Thoracic aorta (tissue), 2 donors: ENCODE measurements around the gene CTNNA3. TPM values are rescaled to one million over a fixed set of nuclear protein-coding genes. Genes with fewer than 3 reads are reported as not detected.

Experiments
- ATAC-seq: fragments of 150-250 bp; one replicate; pipeline ENCODE4 v1.8.0; 2017; ENCODE audit warnings: low read depth; ENCODE audit not compliant: insufficient number of reproducible peaks, low FRiP score
- DNase-seq: peaks from one replicate; pipeline ENCODE4 v3.0.0-alpha.2; 2020; ENCODE audit warnings: low spot score
- H3K27ac ChIP-seq, 2 donors: fragments of 200-600 bp; sonication (generic); 1 replicate in 1 of 2; 2 replicates in 1 of 2; pipeline ENCODE4 v1.5.1; 2016; ENCODE audit warnings: mild to moderate bottlenecking in 2 of 2, moderate library complexity in 2 of 2
- H3K27me3 ChIP-seq: fragments of 200-600 bp; sonication (generic); replicated peaks from 2 replicates; pipeline ENCODE4 v1.6.0; 2016; ENCODE audit warnings: mild to moderate bottlenecking; ENCODE audit not compliant: insufficient read depth
- H3K36me3 ChIP-seq: fragments of 200-600 bp; sonication (generic); one replicate; pipeline ENCODE4 v1.5.1; 2016
- H3K4me1 ChIP-seq, 2 donors: fragments of 200-600 bp; sonication (generic); 1 replicate in 1 of 2; 2 replicates in 1 of 2; pipeline versions ENCODE4 v1.5.1 to v1.6.0; 2016; ENCODE audit warnings: low read depth in 2 of 2, mild to moderate bottlenecking in 1 of 2; ENCODE audit not compliant: control insufficient read depth in 1 of 2
- H3K4me3 ChIP-seq: fragments of 200-600 bp; sonication (generic); 2 replicates; pipeline ENCODE4 v1.5.1; 2016; ENCODE audit warnings: mild to moderate bottlenecking
- H3K9me3 ChIP-seq: fragments of 200-600 bp; sonication (generic); 2 replicates; pipeline ENCODE4 v1.5.1; 2016
- total RNA-seq, 2 donors: library from RNA; depleted of rRNA; stranded (reverse); fragments of >200 nt; gene quantifications; one replicate each; pipeline versions ENCODE4 v1.1.0 to v1.2.3, GENCODE V29; 2016
- TF ChIP-seq, protein P1 (sequence below): fragments of 200-600 bp; sonication (generic); IDR thresholded peaks from one replicate; pipeline ENCODE4 v1.5.1; 2019; ENCODE audit warnings: antibody characterized with exemption

CTNNA3 gene
- total RNA-seq, 2 donors from 2014 or later, result 0.95 to 1.2 TPM

DNA sequence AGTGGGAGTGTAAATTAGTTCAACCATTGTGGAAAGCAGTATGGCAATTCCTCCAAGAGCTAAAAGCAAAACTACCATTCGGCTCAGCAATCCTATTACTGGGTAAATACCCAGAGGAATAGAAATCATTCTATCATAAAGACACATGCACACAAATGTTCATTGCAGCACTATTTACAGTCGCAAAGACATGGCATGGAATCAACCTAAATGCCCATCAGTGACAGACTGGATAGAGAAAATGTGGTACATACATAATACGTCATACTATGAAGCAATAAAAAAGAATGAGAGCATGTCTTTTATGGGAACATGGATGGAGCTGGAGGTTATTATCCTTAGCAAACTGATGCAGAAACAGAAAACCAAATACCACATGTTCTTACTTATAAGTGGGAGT, 1646.7 kb downstream of the CTNNA3 start:
- H3K27me3 ChIP-seq, result no peaks in the 10 kb centered on the region
- ATAC-seq, result no peak
- H3K27ac ChIP-seq, result no peak overlapping the region
- H3K9me3 ChIP-seq, result peaks cover 9% of the 10 kb centered on the region
- H3K4me1 ChIP-seq, result no peaks in the 10 kb centered on the region
- DNase-seq, result no peak
- H3K36me3 ChIP-seq, result no peaks in the 10 kb centered on the region
- TF ChIP-seq, protein P1, sequence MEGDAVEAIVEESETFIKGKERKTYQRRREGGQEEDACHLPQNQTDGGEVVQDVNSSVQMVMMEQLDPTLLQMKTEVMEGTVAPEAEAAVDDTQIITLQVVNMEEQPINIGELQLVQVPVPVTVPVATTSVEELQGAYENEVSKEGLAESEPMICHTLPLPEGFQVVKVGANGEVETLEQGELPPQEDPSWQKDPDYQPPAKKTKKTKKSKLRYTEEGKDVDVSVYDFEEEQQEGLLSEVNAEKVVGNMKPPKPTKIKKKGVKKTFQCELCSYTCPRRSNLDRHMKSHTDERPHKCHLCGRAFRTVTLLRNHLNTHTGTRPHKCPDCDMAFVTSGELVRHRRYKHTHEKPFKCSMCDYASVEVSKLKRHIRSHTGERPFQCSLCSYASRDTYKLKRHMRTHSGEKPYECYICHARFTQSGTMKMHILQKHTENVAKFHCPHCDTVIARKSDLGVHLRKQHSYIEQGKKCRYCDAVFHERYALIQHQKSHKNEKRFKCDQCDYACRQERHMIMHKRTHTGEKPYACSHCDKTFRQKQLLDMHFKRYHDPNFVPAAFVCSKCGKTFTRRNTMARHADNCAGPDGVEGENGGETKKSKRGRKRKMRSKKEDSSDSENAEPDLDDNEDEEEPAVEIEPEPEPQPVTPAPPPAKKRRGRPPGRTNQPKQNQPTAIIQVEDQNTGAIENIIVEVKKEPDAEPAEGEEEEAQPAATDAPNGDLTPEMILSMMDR, result no peak
- no peak overlapping the region for H3K4me3 ChIP-seq

DNA sequence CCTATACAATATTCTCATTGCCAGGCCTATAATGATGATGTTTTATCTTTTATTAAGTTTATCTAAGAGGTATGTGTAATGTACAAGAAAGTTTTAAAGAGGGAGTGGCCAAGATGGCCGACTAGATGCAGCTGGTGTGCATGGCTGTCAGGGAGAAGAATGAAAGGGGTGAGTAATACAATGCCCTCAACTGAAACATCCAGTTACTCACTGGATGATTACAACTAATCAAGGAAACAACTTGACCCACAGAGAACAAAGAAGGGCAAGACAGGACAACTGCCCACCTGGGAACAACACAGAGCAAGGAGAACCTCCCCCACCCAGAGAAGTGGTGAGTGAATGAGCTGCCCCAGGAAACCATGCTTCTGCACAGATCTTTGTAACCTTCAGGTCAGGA, 1650.1 kb downstream of the CTNNA3 start:
- TF ChIP-seq, protein P1, result no peak

DNA sequence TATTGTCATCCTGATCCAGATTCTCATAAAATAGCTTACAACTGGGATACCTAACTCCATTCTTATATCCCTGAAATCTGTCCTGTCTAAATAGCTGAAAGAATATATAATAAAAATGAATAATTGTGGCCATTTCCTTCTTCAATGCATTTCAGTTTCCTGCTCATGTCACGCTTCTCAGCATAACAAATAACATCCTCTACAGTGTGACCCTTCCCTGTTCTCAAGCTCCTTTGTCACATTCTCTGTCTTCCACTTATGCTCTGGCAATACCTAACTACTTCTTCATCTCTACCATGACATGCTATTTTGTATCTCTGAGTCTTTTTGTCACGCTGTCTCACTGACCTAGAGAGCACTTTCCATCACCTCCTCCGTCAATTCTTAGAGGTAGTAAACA, 1654.2 kb downstream of the CTNNA3 start:
- DNase-seq, result no peak
- no peaks in the 10 kb centered on the region for H3K27me3 ChIP-seq
- peaks cover 9% of the 10 kb centered on the region for H3K9me3 ChIP-seq
- no peak for ATAC-seq
- H3K27ac ChIP-seq, result no peak overlapping the region
- no peaks in the 10 kb centered on the region for H3K36me3 ChIP-seq
- TF ChIP-seq, protein P1, result no peak
- H3K4me1 ChIP-seq, result no peaks in the 10 kb centered on the region
- no peak overlapping the region for H3K4me3 ChIP-seq

More for the DNA sequence above, 1650.1 kb downstream of the CTNNA3 start:
- Histone ChIP-seq H3K4me1 (no peaks in the 10 kb centered on the region), H3K9me3 (peaks cover 9% of the 10 kb centered on the region), H3K27ac (no peak overlapping the region), H3K4me3 (no peak overlapping the region), H3K27me3 (no peaks in the 10 kb centered on the region), H3K36me3 (no peaks in the 10 kb centered on the region)
- ATAC-seq, result no peak
- no peak for DNase-seq

DNA sequence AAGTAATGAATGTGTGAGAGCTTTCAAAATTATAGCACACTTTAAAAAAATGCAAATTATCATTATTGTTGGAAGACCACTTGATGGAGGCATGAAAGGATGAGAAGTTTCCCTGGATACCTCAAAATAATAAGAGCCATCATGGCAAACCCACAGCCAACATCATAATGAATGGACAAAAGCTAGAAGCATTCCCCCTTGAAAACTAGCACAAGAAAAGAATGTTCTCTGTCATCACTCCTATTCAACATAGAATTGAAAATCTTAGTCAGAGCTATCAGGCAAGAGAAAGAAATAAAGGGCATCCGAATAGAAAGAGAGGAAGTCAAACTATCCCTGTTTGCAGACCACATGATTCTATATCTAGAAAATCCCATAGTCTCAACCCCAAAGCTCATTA, 1657.4 kb downstream of the CTNNA3 start:
- Histone ChIP-seq H3K27me3 (no peaks in the 10 kb centered on the region), H3K9me3 (no peaks in the 10 kb centered on the region), H3K36me3 (no peaks in the 10 kb centered on the region), H3K4me1 (no peaks in the 10 kb centered on the region), H3K27ac (no peak overlapping the region), H3K4me3 (no peak overlapping the region)
- TF ChIP-seq, protein P1, result no peak
- ATAC-seq (no peak), DNase-seq (no peak)

DNA sequence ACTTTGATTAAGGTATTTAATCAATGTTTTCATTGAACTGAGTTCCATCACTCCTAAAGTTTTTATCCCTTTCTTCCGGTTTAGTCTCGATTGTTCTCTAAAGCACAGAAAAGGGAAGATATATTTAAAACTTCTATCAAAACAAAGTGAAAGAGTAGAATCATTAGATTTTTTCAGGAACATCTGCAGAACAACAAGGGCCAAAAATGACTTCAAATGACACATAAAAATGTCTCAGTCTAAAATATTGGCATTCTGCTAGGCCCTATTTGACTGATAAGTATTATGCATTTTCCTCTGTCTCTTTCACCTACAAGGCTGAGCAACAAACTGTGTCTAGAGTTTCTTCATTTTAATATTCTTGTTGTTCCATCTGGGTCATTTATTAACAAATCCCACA, 1669.7 kb downstream of the CTNNA3 start:
- no peak for DNase-seq
- H3K27me3 ChIP-seq, result no peaks in the 10 kb centered on the region
- no peak for ATAC-seq
- no peak overlapping the region for H3K27ac ChIP-seq
- H3K4me1 ChIP-seq, result no peaks in the 10 kb centered on the region
- TF ChIP-seq, protein P1, result no peak
- no peak overlapping the region for H3K4me3 ChIP-seq
- no peaks in the 10 kb centered on the region for H3K36me3 ChIP-seq
- no peaks in the 10 kb centered on the region for H3K9me3 ChIP-seq
